Ovary (tissue), 9 donors: ENCODE measurements around the gene TMEM115. TPM values are rescaled to one million over a fixed set of nuclear protein-coding genes. Genes with fewer than 3 reads are reported as not detected.

Experiments
- DNase-seq, 5 donors: peaks; one replicate each; pipeline ENCODE4 v3.0.0-alpha.2; 2019 to 2020
- H3K27ac ChIP-seq, 2 donors: fragments of 200-600 bp; one replicate each; pipeline versions ENCODE4 v1.5.1 to v1.8.0; 2019 to 2022
- H3K27me3 ChIP-seq: fragments of 200-600 bp; one replicate; pipeline ENCODE4 v1.8.0; 2022
- H3K36me3 ChIP-seq: fragments of 200-600 bp; sonication (generic); one replicate; pipeline ENCODE4 v1.5.1; 2019
- H3K4me1 ChIP-seq: one replicate; pipeline ENCODE4 v1.8.1; 2013; ENCODE audit warnings: mild to moderate bottlenecking, moderate library complexity; ENCODE audit not compliant: insufficient read depth
- H3K4me3 ChIP-seq: fragments of 200-600 bp; sonication (generic); one replicate; pipeline ENCODE4 v1.5.1; 2017
- H3K9me3 ChIP-seq, 2 donors: fragments of 200-600 bp in 1 of 2; sonication (generic) in 1 of 2; one replicate each; pipeline versions ENCODE4 v1.5.1 to v1.8.1; 2013 to 2019; ENCODE audit warnings: mild to moderate bottlenecking in 1 of 2, moderate library complexity in 1 of 2
- EP300 ChIP-seq: sonication (generic); formaldehyde crosslinking; IDR thresholded peaks from one replicate; pipeline ENCODE4 v1.6.1; 2017; ENCODE audit warnings: antibody characterized with exemption
- POLR2A ChIP-seq: fragments of 450-650 bp; IDR thresholded peaks from one replicate; pipeline ENCODE4 v1.6.1; 2017; ENCODE audit warnings: antibody characterized with exemption, mild to moderate bottlenecking, moderate library complexity
- WGBS, 3 donors: extraction: QIAGEN DNeasy Blood & Tissue Kit in 1 of 3; methylation state at CpG; one replicate each; pipeline versions ENCODE4 v1.1.5 to v1.1.7; 2013 to 2017; 5-methylcytosine and 5-hydroxymethylcytosine counted together
- intact Hi-C, 4 donors: fragments of 100-400 bp; cut with DNase I; formaldehyde crosslinking; loops; one replicate each; pipeline versions ENCODE4 v1.11.0 to v1.15.1; 2022 to 2023
- polyA plus RNA-seq, 2 donors: library from polyadenylated mRNA; stranded (reverse); fragments of 200-250 nt in 1 of 2; fragments of 350-450 nt in 1 of 2; fragmentation: Illumina TruSeq in 1 of 2; extraction: RNeasy Lipid Tissue Mini Kit (QIAGEN cat#74804) in 1 of 2; gene quantifications; one replicate each; pipeline ENCODE4 v1.2.3, GENCODE V29; 2013 to 2014
- total RNA-seq, 7 donors: library from RNA; depleted of rRNA in 2 of 7; stranded (reverse); fragments of >200 nt in 2 of 7; fragmentation: NEBNext Ultra II Directional in 3 of 7; extraction: Animal tissue kit (Norgen Biotek cat#: 25700) in 3 of 7; gene quantifications; one replicate each; pipeline versions ENCODE4 v1.1.0 to v1.2.4, GENCODE V29; 2016 to 2023
- TF ChIP-seq, protein P1 (sequence below), 3 donors: fragments of 450-650 bp in 2 of 3; fragments of 200-600 bp in 1 of 3; IDR thresholded peaks; one replicate each; pipeline versions ENCODE4 v1.5.1 to v1.8.0; 2016 to 2022; ENCODE audit warnings: antibody characterized with exemption in 3 of 3, mild to moderate bottlenecking in 1 of 3
- donor health status: DM: no; HTN: no; CAD: no; lungs with moderate emphysema.
- donor health status: DM: no; HTN: no; CAD: no.
- donor health status: Bipolar disorder and iron deficiency.
- donor health status: DM: yes; HTN: yes; CAD: no.
- donor health status: DM: no; HTN: no; CAD: no.
- donor health status: DM: yes; HTN: yes; CAD: no.

The TMEM115 gene
- total and polyA plus RNA-seq, 9 donors = 8.5 to 58.4 (median 36.9) TPM

DNA sequence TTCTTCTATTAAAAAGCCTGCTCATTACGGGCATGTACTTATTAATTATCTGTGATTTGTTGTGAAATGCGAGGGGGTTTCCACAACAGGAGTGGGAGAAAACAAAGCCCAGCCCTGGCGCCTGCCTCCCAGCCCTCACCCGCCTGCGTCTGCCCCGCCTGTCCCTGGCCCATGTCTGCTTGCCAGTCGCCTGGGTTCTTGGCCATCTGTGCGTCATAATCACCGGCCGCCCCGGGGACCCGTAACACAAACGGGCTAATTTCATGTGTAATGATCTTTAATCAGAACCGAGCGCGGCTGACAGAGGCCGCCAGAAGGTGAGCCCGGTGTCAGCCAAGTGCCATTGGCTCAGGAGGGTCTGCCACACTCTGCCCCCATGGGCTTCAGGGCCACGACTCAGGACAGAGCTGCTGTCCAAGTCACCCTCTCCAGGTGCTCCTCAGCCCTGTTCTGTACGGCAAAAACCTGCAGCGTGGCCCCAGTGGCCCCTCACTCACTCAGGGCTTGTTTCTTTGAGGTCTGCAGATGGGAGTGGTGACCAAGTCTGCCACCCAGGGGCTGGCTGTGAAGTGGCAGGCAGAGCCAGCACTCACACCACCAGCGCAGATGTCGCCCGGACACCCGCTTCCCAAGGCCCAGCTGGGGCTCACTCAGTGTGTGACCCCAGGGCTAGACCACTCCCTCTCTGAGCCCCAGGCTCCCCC, 28.8 kb upstream of the TMEM115 start:
- Histone ChIP-seq H3K27ac (no peak overlapping the region), H3K9me3 (no peaks in the 10 kb centered on the region), H3K27me3 (no peaks in the 10 kb centered on the region), H3K4me3 (no peak overlapping the region), H3K36me3 (no peaks in the 10 kb centered on the region), H3K4me1 (peaks cover 1% of the 10 kb centered on the region)
- 78 to 84% (median 82%) methylated on average over 25 of the region's 25 CpGs for WGBS, 3 donors
- intact Hi-C loops = no loop called here
- no peak for TF ChIP-seq POLR2A
- no peak for TF ChIP-seq EP300
- TF ChIP-seq, protein P1, sequence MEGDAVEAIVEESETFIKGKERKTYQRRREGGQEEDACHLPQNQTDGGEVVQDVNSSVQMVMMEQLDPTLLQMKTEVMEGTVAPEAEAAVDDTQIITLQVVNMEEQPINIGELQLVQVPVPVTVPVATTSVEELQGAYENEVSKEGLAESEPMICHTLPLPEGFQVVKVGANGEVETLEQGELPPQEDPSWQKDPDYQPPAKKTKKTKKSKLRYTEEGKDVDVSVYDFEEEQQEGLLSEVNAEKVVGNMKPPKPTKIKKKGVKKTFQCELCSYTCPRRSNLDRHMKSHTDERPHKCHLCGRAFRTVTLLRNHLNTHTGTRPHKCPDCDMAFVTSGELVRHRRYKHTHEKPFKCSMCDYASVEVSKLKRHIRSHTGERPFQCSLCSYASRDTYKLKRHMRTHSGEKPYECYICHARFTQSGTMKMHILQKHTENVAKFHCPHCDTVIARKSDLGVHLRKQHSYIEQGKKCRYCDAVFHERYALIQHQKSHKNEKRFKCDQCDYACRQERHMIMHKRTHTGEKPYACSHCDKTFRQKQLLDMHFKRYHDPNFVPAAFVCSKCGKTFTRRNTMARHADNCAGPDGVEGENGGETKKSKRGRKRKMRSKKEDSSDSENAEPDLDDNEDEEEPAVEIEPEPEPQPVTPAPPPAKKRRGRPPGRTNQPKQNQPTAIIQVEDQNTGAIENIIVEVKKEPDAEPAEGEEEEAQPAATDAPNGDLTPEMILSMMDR (IDR thresholded peaks at IDR 0.05) = no peak
- DNase-seq = no peak

DNA sequence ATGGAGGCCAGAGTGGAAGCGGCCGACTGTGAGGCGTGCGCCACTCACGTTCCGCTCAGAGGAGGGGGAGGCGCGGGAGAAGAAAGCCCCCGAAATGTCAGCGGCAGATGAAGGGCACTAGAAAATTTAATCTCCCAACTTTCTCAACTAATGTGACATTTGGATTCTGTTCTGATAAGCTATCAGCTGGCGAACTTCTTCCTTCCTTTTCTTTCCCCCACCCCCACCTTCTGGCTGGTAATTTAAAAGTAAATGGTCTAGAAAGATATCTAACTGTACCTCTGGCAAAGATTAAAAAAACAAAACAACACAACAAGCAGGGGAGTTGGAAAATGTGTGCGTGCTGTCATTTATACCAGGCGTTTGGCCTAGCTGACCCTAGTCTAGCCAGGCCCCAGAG, 26.4 kb upstream of the TMEM115 start:
- Histone ChIP-seq H3K4me3 (no peak overlapping the region), H3K36me3 (no peaks in the 10 kb centered on the region), H3K27ac (no peak overlapping the region), H3K9me3 (no peaks in the 10 kb centered on the region), H3K27me3 (no peaks in the 10 kb centered on the region), H3K4me1 (peaks cover 6% of the 10 kb centered on the region)
- intact Hi-C loops = no loop called here
- 82 to 91% (median 85%) methylated on average over 13 of the region's 13 CpGs for WGBS, 3 donors
- TF ChIP-seq, protein P1 (IDR thresholded peaks at IDR 0.05) = no peak
- TF ChIP-seq EP300 (no peak), POLR2A (no peak)
- DNase-seq = no peak

DNA sequence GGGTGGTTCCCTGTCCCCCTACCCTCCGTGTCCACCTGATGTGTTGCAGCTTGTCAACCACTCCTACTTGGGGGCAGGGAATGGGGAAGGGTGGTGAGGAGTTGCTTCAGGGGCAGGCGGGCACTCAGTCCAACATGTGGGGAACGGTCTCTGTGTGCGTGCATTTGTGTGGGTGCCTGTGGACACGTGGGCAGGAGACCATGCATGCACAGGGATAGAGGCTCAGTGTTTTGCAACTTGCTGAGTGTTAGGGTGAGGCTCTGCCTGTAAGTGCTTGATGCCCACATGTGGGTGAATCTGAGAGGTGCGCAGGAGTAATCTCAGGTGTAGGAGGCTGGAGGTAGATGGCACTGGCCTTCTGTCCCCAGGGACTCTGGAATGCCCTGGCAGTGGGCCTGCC, 24.4 kb upstream of the TMEM115 start:
- no peaks in the 10 kb centered on the region for H3K36me3 ChIP-seq
- H3K4me3 ChIP-seq = no peak overlapping the region
- peaks cover 6% of the 10 kb centered on the region for H3K4me1 ChIP-seq
- no peak for TF ChIP-seq POLR2A
- TF ChIP-seq EP300 = no peak
- TF ChIP-seq, protein P1 (IDR thresholded peaks at IDR 0.05) = no peak
- no peak overlapping the region for H3K27ac ChIP-seq
- intact Hi-C loops = no loop called here
- WGBS, 3 donors = 80 to 88% (median 80%) methylated on average over 6 of the region's 6 CpGs
- no peaks in the 10 kb centered on the region for H3K9me3 ChIP-seq
- DNase-seq = no peak
- no peaks in the 10 kb centered on the region for H3K27me3 ChIP-seq

DNA sequence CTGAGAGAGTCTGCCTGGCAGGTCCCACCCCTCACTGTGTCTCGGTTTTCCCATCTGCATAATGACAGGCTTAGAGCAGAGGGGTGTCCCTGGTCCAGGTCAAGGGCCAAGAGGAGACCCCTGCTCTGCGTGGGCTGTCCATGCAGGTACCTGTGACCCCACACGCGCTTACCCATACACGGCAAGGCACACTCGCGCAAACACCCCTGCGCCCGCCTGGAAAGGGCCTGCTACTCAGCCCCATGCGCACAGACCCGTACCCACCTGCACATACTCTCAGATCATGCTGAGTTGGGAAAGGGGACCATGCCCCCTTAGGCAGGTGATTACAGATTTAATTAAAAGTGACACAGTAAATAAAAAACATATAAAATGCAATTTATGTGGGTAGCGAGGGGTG, 23.4 kb upstream of the TMEM115 start:
- Histone ChIP-seq H3K27me3 (no peaks in the 10 kb centered on the region), H3K4me3 (no peak overlapping the region), H3K27ac (peak overlapping the region in 1 of 2 donors; percentile 14), H3K9me3 (no peaks in the 10 kb centered on the region), H3K4me1 (peaks cover 6% of the 10 kb centered on the region), H3K36me3 (no peaks in the 10 kb centered on the region)
- intact Hi-C loops = no loop called here
- TF ChIP-seq, protein P1 (IDR thresholded peaks at IDR 0.05) = no peak
- TF ChIP-seq EP300 (no peak), POLR2A (no peak)
- 71 to 76% (median 76%) methylated on average over 12 of the region's 12 CpGs for WGBS, 3 donors
- no peak for DNase-seq
